Right atrium auricular region (tissue), 2 donors: ENCODE measurements around the gene PCDHGA7. TPM values are rescaled to one million over a fixed set of nuclear protein-coding genes. Genes with fewer than 3 reads are reported as not detected.
"Not testable (repeated sequence)": the region's sequence is repeated elsewhere in the genome, so short reads cannot be mapped to it uniquely, and the experiment has no call there.

Source experiments
- DNase-seq: peaks from one replicate; pipeline ENCODE4 v3.0.0-alpha.2; 2019; ENCODE audit warnings: low spot score
- H3K27ac ChIP-seq, 2 donors: fragments of 200-600 bp; sonication (generic); 1 replicate in 1 of 2; 2 replicates in 1 of 2; pipeline ENCODE4 v1.5.1; 2016 to 2019
- H3K27me3 ChIP-seq, 2 donors: fragments of 200-600 bp; sonication (generic); one replicate each; pipeline versions ENCODE4 v1.5.1 to v1.6.0; 2017 to 2019
- H3K36me3 ChIP-seq: fragments of 200-600 bp; sonication (generic); one replicate; pipeline ENCODE4 v1.5.1; 2016
- H3K4me1 ChIP-seq, 2 donors: fragments of 200-600 bp; sonication (generic); one replicate each; pipeline versions ENCODE4 v1.5.1 to v1.6.0; 2017 to 2019
- H3K4me3 ChIP-seq, 2 donors: fragments of 200-600 bp; sonication (generic); 1 replicate in 1 of 2; 2 replicates in 1 of 2; pipeline ENCODE4 v1.5.1; 2017 to 2019; ENCODE audit warnings: mild to moderate bottlenecking in 1 of 2, moderate library complexity in 1 of 2
- H3K9me3 ChIP-seq, 2 donors: fragments of 200-600 bp; sonication (generic); one replicate each; pipeline ENCODE4 v1.5.1; 2019
- CTCF ChIP-seq, 2 donors: fragments of 200-600 bp; sonication (generic); IDR thresholded peaks; one replicate each; pipeline ENCODE4 v1.5.1; 2019; ENCODE audit warnings: antibody characterized with exemption in 2 of 2
- total RNA-seq, 2 donors: library from RNA; depleted of rRNA; stranded (reverse); fragments of >200 nt; gene quantifications; one replicate each; pipeline ENCODE4 v1.1.0, GENCODE V29; 2016

The PCDHGA7 gene
- total RNA-seq, 2 donors from 2014 or later = 4.9 to 6.1 TPM

- Histone ChIP-seq H3K27me3 (no peaks in the 10 kb centered on the region), H3K4me3 (peak within 1 kb of the TSS; percentile 10 to 35)
Measured at GRCh38 chr5:141373673-141374317, 8.7 kb upstream of the PCDHGA7 start, which contains the start of gene PCDHGA6. PCDHGA6 (plus strand) TSS chr5:141373891; CDS start chr5:141374084, 193 bp downstream.

GRCh38 chr5:141374627-141375026 is 7.9 kb upstream of the PCDHGA7 start:
- Histone ChIP-seq H3K27ac (no peak overlapping the region), H3K36me3 (no peaks in the 10 kb centered on the region), H3K4me3 (no peak overlapping the region), H3K27me3 (no peaks in the 10 kb centered on the region), H3K4me1 (no peaks in the 10 kb centered on the region), H3K9me3 (peaks cover 15 to 93% of the 10 kb centered on the region in 2 donors)
- DNase-seq = no peak
- TF ChIP-seq CTCF (IDR thresholded peaks at IDR 0.05) = no peak

More at GRCh38 chr5:141373673-141374317, 8.7 kb upstream of the PCDHGA7 start, which contains the start of gene PCDHGA6:
- no peak for DNase-seq
- TF ChIP-seq CTCF (IDR thresholded peaks at IDR 0.05) = peak in 1 of 2 donors; percentile 62
- no peaks in the 10 kb centered on the region for H3K36me3 ChIP-seq
- H3K9me3 ChIP-seq = peaks cover 15 to 92% of the 10 kb centered on the region in 2 donors
- no peak within 1 kb of the TSS for H3K27ac ChIP-seq
- no peaks in the 10 kb centered on the region for H3K4me1 ChIP-seq

GRCh38 chr5:141375444-141376155 is 6.9 kb upstream of the PCDHGA7 start:
- DNase-seq, H3K4me1 ChIP-seq, H3K4me3 ChIP-seq, H3K27me3 ChIP-seq, H3K36me3 ChIP-seq, H3K27ac ChIP-seq: not testable (repeated sequence)
- H3K9me3 ChIP-seq = peaks cover 15 to 92% of the 10 kb centered on the region in 2 donors

GRCh38 chr5:141383345-141383744 is 803 bp downstream of the PCDHGA7 start:
- TF ChIP-seq CTCF (IDR thresholded peaks at IDR 0.05) = no peak
- peaks cover 0 to 4% of the 10 kb centered on the region in 2 donors for H3K4me1 ChIP-seq
- H3K36me3 ChIP-seq = peaks cover 4% of the 10 kb centered on the region
- peak overlapping the region in 1 of 2 donors; percentile 43 for H3K4me3 ChIP-seq
- peaks cover 0 to 91% of the 10 kb centered on the region in 2 donors for H3K9me3 ChIP-seq
- H3K27me3 ChIP-seq = no peaks in the 10 kb centered on the region
- H3K27ac ChIP-seq = no peak overlapping the region
- DNase-seq = no peak

- H3K4me1 ChIP-seq = peaks cover 0 to 4% of the 10 kb centered on the region in 2 donors
- H3K9me3 ChIP-seq = peaks cover 6 to 91% of the 10 kb centered on the region in 2 donors
- peaks cover 4% of the 10 kb centered on the region for H3K36me3 ChIP-seq
- DNase-seq = no peak
- H3K27ac ChIP-seq = no peak overlapping the region
- no peak for TF ChIP-seq CTCF (IDR thresholded peaks at IDR 0.05)
- no peaks in the 10 kb centered on the region for H3K27me3 ChIP-seq
- H3K4me3 ChIP-seq = no peak overlapping the region
Measured at GRCh38 chr5:141384471-141385267, 2.1 kb downstream of the PCDHGA7 start.
